NCI-H524 (cell line): ENCODE data around the gene SPEN.
"Not testable (repeated sequence)": the region's sequence is repeated elsewhere in the genome, so short reads cannot be mapped to it uniquely, and the experiment has no call there.

Source experiments
- DNase-seq, 2 experiments: peaks; one replicate each; lab custom pipeline; 2025; lab: John Stamatoyannopoulos, UW

The SPEN gene

GRCh38 chr1:15962671-15963362, 115.3 kb downstream of the SPEN start:
- DNase-seq = no peak

DNA sequence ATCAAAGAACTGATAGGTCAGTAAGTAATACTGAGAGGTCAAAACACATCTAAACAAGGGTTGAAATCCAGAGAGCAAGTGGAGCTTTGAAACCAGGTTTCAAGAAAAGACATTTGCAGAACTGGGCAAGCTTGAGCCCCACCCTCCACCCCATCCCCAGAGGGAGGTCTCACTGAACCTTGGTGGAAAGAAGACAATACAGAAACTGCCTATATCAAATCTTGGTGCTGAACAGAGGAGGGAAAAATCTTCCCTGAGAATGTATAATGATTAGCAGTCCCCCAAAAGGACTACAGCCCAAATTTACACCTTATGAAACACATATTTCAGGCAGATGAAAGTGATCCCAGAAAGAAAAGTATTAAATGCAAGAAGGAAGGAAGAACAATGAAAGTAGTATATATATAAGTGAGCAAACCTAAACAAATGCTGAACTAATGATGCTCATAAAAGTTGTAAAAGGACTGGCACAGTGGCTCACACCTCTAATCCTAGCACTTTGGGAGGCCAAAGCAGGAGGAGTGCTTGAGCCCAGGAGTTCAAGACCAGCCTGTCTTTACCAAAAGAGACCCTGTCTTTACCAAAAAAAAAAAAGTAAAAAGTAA, 116.0 kb downstream of the SPEN start:
- DNase-seq = no peak

- no peak for DNase-seq
These were observed 116.6 kb downstream of the SPEN start for GRCh38 chr1:15963968-15964648.

DNA sequence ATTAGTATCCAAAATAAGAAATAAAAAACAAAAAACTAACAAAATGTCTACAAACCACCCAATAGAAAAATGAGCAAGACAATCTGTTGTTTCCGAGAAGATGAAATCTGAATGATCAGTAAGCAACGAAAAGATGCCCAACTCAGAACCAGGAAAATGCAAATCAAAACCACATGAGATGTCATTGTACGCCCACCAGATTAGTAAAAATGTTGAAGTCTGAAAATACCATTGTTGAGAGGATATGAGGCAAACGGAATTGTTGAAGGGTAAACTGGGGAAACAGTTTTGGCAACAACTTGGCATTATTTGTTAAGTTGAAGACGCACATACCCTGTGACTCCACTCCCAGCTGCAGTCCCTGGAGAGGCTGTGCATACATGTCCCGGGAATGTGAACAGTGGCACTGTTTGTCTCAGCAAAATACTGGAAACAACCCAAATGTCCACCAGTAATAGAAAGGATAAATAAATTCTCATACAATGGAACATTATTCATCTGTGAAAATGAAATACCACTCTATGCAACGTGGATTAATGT, 117.8 kb downstream of the SPEN start:
- no peak for DNase-seq

GRCh38 chr1:15966081-15966955, 118.8 kb downstream of the SPEN start:
- DNase-seq = no peak

GRCh38 chr1:15966956-15967344, 119.4 kb downstream of the SPEN start:
- no peak for DNase-seq

GRCh38 chr1:15968172-15968571, 120.7 kb downstream of the SPEN start:
- DNase-seq = no peak

DNA sequence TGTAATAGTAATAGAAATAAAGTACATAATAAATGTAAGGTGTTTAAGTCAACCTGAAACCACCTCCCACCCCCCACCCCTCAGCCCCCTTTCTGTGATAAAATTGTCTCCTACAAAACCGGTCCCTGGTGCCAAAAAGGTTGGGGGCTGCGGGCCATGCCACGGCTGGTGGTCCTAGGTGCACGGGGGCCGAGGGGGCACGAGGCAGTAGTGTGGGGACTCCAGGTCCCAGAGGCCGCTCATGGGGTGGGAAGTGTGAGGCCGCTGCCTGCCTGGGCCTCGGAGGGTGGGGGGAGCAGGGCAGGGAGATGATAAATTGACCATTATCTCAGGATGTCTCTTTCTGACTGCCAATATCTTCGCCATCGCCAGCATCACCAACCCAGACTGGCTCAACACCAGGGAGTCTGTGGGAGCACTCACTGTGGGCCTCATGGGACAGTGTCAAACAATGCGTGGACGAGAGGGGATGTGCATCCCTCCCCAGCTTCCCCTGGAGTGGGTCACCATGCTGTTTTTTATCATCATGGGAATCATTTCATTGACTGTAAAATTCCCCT, 121.9 kb downstream of the SPEN start:
- DNase-seq = no peak

DNA sequence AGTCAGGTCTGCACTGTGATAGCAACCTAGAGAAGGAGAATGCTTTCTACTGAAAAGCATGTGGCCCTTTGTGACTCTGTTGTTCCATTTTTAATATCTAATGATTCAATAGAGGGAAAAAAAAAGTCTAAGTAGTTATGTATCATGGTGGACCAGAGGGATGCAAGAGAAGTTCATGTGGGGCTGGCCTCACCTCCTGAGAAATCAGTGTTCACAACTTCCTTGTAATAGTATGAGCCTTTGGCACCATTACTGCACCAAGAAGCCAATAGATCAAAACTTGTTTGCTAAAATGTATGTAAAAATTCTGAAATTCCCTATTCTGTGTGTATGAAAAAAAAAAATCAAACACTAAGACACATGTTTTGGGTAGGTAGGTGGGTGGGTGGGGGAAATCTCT, 123.4 kb downstream of the SPEN start:
- DNase-seq = no peak

- no peak for DNase-seq
These were observed 124.9 kb downstream of the SPEN start for GRCh38 chr1:15972409-15972808.

DNA sequence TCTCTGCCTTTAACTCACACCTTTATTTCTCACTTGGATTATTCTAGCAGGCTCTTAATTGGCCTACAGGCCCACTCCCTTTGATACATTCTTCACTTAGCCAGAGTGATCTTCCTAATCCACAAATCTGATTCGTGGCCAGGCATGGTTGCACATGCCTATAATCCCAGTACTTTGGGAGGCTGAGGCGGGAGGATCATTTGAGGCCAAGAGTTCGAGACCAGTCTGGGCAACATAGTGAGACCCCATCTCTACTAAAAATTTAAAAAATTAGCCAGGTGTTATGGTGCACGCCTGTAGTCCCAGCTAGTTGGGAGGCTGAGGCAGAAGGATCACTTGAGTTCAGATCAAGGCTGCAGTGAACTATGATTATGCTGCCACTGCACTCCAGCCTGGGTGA, 126.3 kb downstream of the SPEN start:
- no peak for DNase-seq

DNA sequence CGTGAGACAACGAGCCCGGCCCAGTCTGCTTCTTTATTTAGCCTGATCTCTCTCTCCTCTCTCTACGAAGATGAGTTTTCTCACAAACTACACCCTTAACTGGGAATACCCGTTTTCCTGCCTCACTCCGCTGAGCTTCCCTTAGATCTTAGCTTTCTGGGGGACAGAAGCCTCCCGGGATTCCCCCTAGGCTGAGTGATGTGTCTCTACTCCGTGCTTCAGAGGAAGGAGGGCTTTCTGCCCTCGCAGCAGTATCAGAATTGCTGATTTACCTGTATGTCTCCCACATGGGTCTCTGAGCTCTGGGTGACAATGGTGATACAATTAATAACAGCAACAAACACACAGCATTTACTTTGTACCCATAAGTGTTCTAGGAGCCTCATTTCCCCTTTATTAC, 127.3 kb downstream of the SPEN start:
- DNase-seq = no peak

DNA sequence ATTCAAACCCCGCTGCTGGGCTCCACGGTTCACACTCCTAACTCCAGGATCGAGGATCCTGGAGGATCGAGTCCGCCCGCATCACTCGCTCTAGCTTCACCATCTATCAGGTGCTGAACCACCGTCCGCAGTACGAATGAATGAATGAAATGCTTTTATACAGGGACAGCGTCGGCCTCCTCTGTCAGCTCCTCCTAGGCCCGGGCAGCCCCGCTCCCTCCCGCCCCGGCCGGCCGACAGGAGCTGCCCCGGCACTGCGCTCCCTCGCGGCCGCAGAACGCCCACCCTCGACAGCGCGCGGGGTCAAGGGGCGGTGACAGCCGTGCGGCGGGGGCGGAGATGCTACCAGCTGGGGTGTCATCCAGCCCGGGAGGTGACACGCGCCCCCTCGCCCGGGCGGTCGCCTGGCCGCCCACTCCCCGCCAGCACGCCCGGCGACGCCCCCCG, 127.9 kb downstream of the SPEN start:
- DNase-seq = peak in 1 of 2 experiments; percentile 39

DNA sequence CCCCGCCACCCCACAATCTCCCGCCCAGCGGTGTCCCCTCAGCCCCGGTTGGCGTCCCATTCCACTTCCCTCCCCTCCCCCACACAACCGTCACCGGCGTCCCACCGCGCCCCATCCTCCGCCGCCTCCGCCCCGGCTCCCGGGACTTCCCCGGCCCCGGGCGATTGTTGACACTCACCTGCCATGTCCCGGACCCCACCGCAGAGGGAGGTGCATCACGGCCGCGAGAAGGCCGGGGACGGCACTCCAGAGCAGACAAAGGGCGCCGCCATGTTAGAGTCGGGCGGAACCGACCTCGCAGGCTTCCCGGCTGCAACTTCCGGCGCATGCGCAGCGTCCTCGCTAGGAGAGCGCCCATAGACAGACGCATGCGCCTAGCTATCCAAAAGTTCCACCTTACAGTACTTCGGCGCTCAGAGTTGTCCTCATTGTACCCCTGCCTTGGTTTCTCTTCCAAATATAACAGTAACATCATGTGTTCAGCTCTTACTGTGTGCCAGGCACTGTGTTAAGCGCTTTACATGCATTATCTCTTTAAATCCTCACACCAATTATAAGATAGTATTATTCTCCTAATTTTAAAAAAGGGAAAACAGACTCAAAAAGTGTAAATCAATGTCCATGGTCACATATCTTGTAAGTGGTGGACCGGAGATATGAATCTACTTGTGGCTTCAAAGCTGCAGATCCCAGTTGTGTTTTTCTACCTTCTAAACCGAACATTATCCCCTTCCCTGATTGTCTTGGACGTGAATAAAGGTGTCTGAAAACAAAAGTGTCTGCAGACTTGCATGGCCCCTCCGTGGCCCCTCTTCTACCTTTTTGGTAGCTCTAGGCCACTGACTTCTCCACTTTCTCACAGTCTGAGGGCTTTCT, 128.5 kb downstream of the SPEN start, which contains the start of gene ZBTB17:
Gene ZBTB17 (minus strand): TSS at position 297 of the 876 bp plus-strand sequence. CDS start 27,606 bp downstream, outside the sequence.
- DNase-seq = peak; percentile 72 to 88

- not testable (repeated sequence) for DNase-seq
These were observed 130.4 kb downstream of the SPEN start for GRCh38 chr1:15977947-15978346.

GRCh38 chr1:15981679-15982078, 134.2 kb downstream of the SPEN start:
- no peak for DNase-seq

DNA sequence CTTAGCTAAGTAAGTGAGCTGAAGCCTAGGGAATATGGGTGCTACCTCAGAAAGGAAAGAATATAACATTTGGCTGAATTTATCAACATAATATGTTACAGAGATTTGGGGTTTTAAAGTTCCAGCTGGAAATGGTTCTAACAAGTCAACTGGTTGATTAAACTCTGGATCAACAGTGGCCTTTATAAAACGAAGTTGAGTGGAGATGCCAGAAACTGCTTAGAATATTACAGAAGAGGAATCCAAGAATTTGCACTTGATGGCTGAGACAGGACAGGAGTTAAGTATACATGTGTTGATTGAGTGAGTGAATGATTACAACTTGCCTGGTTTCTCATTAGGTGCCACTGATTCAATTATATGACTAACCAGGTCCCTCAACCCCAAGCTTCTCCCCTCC, 135.8 kb downstream of the SPEN start:
- DNase-seq = no peak

GRCh38 chr1:15985611-15986297, 138.2 kb downstream of the SPEN start:
- no peak for DNase-seq

DNA sequence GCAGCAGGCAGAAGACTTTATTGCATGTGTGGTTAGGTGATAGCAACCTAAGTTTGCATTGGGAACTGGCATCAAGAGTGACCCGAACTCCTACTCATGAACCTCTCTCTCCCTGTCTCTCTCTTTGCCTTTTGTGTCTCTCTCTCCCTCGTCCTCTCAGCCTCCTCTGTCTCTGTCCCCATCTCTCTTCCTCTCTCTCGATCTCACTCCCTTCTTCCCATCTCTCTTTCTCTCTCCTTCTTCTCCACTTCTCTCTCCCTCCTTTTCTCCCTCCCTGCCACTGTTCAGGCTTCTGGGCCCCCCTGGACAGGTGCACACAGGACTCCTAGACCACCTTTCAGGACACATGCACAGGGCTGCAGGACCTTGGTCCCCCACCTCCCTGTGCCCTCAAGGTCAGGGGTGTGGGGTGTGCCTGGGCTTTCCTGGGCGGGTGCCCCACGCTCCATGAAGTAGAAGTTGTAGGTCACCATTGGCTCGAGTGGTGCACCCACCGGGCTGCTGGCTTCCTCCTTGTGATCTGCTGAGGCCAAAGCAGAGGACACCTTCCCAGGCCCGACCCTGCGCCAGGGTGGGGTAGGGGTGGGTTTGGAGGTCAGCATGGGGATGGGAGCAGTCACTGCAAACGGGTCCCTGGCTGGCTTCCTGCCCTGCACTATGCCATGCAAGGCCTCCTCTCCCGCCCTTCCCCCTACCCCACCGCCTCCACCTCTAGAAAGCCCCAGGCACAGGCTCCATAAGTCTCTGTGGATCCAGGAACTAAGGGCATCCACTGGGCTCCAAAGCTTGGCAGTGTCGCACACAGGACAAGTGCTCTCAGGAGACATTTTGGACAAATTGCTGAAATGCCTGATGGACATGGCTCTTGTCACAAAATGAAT, 141.6 kb downstream of the SPEN start:
- no peak for DNase-seq
